Fibroblast of skin of scalp (primary cell): ENCODE data around the gene FBP1.

ENCODE experiments used
- DNase-seq: peaks from one replicate; pipeline ENCODE4 v3.0.0-alpha.2; 2013

The FBP1 gene

DNA sequence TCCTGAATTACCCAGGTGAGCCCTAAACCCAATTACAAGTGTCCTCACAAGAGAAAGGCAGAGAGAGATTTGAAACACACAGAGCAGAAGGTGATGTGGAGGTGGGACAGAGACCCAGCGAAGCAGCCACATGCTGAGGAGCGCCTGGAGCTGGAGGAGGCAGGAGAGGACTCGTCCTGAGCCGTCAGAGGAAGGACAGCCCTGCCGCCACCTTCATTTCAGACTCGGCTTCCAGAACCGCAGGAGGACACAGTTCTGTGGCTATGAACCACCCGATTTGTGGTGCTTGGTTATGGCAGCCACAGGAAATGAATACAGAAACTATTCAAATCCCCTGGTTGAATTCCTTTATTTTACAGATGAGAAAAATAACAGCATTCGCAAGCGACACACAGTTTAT lies 16.4 kb upstream of the FBP1 start:
- no peak for DNase-seq

DNA sequence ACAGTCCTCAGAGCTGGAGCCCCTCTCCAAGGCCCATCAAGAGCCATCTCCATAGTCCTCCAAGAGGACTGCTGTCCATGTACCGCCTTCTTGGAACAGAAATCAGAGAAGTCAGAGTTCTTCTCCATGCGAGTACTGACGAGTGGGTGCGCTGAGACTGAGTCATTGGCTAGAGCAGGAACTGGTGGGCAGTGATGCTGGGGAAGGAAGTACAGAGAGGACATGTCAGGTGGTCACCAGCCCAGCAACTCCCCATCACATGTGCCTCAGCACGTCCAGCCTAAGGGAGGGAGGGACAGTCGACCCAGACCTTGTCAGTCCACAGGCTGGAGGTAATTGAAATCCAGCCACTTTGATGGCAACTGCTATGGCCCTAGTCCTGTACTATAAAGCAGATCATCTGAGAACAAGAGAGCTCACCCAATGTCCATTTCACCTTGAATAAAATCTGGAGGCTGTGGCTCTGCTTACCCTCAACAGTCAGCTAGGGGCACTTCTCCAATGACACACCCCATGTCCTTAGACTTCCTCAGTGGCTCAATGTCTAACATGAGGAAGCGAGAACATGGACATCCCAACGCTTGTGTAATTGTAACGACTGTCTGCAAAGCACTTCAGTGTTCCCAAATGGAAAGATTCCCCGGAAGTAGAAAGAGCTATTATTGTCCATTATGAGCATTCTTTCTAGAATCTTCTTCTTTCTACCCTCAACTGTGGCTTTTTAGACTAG lies 15.0 kb upstream of the FBP1 start:
- DNase-seq, result no peak

DNA sequence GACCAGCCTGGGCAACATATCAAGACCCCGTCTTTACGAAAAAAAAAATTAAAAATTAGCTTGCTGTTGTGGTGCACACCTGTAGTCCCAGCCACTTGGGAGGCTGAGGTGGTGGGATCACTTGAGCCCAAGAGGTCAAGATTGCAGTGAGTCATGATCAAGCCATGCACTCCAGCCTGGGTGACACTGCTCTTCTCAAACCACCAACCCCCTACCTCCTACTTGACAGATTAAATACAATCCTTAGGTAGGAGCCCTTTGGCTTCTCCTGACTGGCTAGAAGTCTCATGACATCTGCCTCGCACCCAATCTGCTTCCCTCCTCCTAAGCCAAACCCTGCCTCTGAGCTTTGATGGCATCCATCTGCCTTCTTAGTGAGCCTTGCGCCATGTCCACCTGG lies 11.6 kb upstream of the FBP1 start:
- DNase-seq, result no peak

DNA sequence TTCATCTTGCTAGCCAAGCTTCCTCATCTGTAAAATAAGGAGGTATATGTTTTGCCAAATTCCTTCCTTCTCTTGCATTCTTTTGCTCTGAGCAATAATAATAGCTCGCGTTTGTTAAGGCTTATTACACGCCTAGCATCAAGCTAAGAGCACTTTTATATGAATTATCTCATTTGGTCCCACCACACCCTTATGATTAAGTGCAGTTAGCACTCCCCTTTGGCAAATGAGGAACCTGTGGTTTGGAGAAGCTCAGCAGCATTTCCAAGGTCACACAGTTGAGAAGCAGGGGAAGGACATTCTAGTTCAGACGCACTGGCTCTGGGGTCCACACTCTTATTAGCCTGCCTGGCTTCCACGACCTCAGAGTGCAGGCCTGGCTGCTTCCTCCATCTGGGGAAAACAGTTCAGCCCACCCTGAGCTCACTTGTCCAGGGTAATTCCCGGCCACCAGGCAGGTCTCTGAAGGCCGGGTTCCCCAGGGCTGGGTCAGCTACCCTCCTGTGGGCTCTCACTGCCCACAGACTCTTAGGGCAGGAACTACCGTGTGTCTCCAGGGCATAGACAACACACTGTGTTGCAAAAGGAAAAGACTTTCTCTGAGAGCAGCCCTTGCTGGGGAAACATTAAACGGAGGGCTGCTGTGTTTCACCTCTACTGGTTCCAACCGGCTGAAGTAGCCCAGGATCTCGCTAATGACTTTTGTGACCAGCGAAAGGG lies 9.9 kb upstream of the FBP1 start:
- DNase-seq, result peak; percentile 60

DNA sequence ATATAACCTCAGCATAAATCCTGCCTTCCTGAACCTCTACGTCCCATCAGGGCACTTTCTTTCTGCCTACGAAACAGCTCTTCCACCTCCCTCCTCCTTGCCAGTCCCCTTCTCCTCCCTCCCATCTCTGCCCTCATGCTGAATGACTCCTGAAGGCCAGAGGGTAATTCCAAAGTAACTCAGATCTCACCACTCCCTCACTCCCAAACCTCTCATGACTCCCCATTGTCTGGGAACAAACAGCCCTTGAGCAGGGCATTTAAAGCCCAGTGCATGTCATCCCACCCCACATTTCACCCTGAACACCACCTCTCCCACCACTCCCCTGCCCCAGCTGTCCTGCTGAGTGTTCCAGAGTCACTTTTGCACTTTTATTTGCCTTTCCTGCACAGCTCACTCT lies 8.9 kb upstream of the FBP1 start:
- DNase-seq, result no peak

DNA sequence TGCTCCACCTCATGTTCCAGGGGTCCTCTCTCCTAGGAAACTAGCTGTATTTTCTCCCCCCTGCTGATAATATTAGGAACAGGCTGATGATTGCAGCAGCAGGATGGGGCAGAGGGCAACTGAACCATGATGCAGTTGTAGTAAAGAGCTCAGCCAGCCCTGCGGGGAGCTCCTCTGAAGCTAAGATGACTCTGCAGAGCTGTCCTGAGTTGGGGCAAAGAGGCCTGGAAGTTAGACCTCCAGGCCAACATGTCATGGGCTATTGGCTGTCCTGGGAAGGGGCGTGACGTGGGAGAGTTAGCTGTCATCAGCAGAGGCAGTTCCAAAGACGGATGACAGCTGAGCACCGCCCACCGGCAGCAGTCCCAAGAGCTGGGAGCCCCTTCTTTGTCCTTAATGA lies 6.6 kb upstream of the FBP1 start:
- DNase-seq, result no peak

DNA sequence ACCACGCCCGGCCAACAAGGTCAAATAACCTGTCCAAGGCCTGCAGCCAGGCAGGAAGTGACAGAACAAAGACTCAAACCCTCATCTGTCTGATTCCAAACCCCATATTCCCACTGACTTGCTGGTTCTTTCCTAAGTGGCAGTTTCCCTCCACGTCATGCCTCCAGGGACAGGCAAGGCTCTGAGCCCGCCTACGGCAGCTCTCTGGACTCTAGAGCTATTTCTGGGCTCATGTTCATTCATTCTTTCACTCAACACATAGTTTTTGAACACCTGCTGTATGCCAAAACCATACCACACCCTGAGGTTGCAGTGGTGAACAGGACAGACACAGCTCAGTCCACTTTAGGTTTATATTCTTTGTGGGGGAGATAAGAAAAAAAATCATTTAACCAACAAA lies 5.2 kb upstream of the FBP1 start:
- no peak for DNase-seq

DNA sequence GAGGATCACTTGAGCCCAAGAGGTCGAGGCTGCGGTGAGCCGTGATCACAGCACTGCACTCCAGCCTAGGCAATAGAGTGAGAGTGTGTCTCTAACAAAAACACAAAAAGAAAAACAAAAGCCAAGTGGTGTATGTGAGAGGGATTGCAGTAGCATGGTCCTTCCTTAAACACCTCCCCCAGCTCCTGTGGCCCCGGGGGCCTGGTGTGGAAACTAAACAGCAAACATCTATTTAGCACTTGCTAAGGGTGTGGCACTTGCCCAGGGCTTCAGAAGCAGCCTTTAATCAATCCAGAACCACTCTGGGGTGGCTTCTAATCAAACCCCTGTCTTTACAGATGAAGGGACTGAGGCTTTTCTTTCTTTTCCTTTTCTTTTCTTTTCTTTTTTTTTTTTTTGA lies 4.4 kb upstream of the FBP1 start:
- DNase-seq, result no peak

DNA sequence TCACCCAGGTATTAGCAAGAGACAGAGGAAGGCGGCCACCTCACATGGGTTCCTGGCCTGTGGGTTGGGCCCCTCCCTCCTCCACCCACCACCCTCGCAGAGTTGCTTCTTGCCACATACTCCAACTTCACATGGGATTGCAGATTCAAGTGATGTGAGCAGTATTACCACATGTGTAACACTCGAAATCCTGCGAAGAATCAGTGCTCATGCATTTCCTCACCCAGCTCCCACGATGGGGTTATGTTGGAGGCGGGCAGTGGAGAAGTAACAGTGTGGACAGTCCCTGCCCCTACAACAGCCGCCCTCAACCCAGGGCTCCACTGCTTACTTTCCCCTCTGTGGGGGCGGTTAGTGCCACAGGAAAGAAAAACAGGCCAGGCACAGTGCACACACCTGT lies 3.9 kb upstream of the FBP1 start:
- DNase-seq, result no peak

DNA sequence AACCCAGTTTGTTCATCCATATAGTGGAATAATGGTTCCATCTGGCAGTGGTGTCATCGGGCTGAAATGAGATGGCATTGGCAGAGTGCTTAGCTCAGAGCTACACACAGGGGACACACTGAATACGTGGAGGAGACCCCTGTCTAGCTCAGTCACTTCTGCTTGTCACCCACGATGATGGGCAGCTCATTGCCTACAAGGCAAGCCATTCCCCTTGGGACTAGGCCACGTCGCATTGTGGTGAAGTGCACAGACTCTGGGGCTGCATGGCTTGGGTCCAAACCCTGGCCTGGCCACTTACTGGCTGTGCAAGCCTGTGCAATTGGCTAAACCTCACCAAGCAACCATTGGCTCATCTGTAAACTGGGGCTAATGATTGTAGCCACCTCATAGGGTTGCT lies 3.2 kb upstream of the FBP1 start:
- no peak for DNase-seq

DNA sequence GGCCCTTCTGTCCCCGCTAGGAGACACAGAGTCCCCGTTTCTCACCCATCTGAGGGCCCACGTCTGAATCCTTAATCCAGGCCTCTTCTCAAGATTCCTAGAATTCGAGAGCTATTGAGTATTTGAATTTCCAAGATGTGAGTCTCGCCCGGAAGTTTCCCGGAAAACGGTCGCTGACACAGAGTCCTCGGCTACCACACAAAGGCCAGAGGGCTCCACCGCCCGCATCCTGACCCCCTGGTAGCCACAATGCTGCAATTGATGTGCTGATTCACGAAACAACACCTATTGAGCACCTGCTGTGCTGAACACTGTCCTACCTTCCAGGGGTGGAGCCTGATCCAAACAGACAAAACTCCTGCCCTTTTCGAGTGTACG lies 670 bp upstream of the FBP1 start:
- no peak for DNase-seq

DNA sequence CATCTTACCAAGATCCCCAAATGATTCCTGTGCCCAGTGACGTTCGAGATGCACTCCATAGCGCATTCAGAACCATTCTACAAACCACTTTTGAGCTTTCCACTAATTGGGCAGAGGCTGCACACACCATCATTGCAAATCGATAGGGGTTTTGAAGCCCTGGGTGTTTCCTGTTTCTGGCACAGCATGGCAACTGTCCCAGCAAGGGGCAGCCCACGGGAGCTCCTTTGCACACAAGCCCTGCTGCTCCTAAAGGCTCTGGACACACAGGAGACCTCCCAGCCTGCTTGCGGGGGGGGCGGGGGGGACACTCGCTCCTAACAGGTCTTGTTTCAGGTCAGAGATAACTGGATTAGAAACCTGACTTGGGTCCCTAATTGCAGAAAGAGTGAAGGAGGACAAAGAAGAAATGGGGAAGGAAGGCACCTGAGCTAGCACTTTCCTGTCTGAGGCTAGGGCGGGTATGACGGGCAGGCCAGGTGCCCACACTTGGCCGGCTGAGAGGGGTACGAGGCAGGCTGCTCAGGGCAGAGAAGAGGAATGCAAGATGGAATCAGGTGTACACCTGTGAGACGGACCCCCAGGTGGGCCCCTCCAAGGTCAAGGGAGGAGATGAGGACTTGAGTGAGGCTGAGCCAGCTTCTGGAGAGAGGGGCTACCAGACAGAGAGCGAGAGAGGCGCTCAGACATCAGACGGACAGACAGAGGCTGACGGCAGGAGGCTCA lies 820 bp downstream of the FBP1 start:
- no peak for DNase-seq

DNA sequence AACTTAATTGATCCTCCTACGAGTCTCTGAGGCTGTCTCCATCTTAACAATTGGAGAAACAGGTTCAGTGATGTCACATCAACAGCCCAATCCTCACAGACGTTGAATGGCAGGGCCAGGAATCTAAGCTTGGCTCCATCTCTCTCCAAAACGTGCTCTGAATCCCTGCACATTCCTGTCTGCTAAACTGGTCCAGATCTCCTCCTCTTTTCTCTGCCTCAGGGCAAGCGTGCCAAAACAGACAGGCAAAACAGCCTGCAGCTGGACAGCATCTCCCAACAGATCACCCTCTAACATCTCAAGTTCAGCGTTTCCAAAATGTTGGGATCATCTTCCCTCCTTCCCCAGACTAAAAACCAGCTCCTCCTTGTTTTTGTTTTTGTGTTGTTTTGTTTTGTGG lies 6.6 kb downstream of the FBP1 start:
- no peak for DNase-seq

DNA sequence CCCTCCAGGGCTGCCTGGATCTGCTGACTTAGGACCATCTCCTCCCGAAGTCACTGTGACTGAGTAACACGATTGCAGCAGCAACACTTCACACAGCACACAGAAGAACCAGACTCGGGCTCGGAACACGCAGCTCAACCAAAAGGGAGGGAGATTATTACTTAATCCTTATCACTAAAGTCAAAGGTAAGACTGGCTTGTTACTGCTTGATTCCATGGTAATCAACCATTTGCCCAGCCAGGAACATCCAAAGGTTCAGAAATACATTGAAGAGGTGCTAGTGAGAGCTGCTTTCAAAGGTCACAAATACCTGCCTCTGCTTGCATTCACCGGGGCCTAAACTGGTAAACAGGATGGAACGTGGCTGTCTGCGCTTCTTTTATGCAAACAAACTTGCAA lies 7.7 kb downstream of the FBP1 start:
- DNase-seq, result no peak

DNA sequence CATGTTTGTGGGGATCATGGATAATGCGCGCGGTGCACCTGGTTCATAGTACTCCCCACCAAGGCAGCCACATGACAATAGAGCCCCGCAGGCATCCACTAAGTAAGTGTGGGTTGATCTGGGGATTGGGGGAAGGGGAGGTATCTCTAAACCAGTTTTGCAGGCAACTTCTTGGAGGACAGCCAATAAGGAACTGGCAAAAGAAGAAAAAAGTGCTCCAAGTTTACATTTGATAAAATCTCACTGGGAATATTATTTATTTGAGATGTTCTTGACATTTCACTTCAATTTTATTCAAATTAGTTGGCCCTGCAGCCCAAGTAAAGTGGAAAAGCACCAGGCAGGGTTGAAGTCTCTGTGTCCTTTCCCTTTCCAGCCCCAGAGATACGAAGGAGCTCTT lies 8.5 kb downstream of the FBP1 start:
- no peak for DNase-seq

DNA sequence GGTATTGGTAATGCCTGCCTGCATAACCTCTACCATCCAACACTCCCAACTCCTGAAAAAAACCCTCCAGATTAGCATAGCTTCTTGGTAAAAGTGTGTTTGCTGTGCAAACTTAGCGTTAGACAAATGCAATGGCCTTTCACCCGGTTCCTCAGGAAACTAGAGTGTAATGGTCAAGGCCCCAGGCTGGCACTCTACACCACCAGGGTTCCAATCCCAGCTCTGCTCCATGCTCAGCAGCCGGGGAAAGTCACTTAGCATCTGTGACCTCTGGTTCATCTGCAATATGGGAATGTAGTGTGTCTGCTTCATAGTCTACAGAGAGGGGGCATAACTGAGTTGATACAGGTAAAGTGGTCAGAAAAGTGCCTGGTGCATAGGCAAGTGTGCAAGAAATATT lies 9.0 kb downstream of the FBP1 start:
- no peak for DNase-seq

DNA sequence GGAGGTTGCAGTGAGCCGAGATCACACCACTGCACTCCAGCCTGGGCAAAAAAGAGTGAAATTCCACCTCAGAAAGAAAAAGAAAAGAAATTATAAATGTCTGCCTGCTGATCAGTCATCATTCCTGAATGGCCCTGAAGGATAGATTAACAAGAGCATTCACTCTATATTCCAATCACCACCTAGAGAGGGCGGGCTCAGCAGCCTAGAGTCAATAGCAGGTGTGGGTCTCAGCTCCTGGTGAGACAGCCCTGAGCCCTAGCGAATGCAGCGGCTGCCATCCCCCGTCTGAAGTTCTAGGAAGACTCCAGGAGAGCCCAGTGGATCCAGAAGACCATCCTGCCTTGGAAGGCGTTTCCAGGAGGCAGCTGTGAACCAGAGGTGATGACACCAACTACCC lies 12.0 kb downstream of the FBP1 start:
- no peak for DNase-seq

DNA sequence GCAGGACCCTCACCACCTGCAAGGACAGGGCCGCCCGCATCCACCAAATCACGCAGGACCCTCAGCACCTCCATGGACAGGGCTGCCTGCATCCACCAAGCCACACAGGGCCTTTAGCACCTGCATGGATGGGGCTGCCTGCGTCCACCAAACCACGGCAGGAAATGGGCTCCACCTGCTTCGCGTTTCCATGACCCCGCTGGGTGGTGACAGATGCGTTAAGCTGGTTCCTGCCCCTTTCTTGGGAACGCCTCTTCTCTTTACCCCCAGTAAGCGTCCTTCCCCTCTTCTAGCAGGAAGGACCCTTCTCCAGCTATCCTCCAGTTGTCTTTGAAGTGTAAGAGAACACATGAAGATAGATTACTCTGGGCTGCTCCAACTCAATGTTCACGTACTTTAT lies 13.5 kb downstream of the FBP1 start:
- no peak for DNase-seq

DNA sequence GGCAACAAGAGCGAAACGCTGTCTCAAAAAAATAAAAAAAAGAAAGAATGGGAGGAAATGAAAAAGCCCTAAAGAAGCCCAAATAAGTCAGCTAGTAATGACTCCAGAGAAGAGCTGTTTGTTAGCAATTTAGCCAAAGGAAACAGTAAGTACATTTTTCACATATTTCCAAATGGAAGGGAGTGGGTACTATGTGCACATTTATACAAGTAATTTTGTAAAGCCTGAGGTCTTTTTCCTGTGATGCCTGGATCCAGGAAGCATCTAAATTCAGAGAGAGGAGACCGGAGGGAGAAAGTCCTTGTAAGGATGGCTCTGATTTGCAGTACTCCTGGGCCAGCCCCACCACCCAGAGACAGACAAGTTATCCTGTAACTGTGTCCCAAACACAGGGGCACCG lies 14.7 kb downstream of the FBP1 start:
- peak; percentile 9 for DNase-seq

DNA sequence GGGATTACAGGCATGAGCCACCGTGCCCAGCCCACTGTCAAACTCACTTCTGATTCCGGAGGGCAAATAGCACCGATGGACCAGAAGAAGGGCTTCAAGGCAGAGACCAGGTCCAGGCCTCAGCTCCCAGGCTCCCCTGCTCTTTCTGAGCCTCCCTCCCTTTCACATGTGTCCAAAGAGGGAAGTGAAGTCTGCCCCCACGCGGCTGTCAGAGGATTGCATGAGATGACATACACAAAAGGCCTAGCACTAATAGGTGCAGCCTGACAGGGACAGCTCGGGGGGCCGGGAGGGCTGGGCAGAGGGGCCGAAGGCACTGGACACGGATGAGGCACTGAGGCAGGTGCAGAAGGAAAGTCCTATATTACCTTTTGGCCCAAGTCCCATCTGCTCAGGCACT lies 16.1 kb downstream of the FBP1 start:
- DNase-seq, result peak; percentile 27

DNA sequence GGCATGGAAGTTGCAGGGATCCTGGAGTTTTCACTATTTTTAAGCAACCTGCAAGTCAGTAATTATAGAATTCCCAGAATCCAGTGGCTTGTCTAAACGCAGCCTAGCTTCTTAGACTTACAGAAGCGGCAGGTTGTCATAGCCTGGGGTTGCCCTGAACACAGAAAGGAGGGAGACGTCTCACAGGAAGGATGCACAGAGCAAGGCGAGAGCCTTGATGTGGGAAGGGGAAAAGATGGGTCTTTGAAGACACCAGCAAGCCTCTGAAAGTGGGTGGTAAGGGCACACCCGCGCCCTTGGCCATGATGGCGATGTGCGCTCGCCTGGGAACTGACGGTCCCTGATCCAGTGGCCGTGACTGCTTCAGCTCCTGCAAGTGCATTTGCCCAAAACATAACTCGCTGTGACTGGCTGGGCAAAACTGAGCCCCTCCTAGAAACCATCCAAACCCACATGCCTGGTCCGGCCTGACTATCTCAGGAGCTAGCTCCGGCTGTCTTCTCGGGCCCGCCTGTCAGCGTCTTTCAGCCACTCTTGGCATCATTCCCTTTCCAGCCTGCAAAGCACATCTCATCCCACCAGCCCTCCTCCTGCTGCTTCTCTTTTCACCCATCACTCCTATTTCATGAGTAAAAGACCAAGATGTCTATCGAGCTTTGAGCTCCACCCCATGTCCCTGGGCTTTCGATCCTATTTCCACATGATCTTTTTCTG lies 17.1 kb downstream of the FBP1 start:
- DNase-seq, result no peak

DNA sequence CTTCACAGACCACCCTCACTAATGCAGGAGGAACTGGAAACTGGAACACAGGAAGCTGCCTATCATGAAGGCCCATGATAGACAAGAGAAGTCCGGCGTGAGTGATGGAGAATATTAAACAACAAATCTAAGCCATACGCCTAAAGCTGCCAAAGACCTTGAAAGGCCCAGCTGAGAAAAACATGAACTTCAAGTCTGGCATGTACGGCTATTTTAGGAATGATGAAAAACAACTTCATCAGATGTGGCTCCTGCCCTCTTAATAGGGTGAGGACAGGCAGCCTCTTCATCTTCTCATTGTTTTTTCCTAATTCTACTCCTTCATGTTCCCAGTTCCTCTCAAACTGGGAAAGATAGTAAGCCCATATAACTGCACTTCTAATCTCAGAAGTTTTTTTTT lies 20.3 kb downstream of the FBP1 start:
- no peak for DNase-seq

DNA sequence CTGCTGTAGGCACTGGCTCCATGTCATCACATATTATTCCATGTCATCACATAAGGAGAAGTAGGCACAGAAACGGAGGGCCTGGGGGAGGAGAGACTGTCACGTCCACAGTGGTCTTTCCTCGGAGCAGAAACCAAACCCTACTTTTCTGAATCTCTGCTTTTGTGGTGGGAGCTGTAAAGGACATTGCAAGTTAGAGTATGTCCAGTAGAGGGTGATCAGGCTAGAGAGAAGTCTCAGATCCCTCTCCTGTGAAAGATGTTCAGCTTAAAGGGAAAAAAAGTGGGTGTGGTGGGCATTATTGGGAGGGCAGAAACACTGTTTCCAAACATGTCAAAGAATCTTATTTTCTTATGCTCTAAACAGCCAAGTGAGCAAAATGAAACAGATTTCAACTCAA lies 26.3 kb downstream of the FBP1 start:
- no peak for DNase-seq
